Activated T-helper 1 cell treated with anti-CD3 and anti-CD28 coated beads, Interleukin-2, amount 50 U/mL, for 16 hours (primary cell): ENCODE data around the gene SLC18A3.

Experiments
- DNase-seq, 2 donors: peaks; one replicate each; pipeline ENCODE4 v3.0.0-alpha.2; 2020; ENCODE audit warnings: low read depth in 1 of 2, low spot score in 1 of 2

SLC18A3 gene

DNA sequence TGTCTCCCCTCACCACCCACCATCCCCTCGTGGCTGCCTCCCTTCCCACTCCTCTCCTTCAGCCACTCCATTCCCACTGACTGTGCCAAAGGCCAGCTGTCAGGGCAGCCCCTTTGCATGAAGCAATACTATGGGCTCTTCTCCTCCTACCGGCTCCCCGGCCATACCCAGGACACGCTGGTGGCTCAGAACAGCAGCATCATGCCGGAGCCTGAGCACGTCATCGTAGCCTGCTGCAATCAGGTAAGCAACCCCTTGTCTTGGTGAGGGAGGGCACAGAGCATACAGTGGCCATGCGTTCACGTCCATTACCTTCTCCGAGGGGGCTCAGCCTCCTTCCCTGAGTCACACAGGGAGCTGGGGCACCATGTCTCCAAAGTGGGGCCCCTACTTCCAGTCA is 15.3 kb downstream of the SLC18A3 start:
- DNase-seq, result no peak

DNA sequence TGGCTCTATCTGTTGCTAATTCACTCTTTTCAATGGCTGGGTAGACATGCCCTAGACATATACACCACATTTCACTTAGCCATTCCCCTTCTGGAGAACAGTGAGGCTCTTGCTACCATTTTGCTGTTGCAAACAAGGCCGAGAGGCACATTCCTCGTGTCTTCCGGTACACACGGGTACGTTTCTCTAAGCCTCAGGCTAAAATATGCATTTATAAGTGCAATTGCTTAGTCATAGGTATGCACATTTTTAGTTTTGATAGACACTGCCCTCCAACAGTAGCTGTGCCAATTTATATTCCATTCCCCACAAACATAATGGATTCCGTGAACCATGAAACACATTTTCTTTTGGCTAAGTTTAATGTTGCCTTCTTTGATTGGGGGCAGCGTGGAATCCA is 16.9 kb downstream of the SLC18A3 start:
- no peak for DNase-seq

DNA sequence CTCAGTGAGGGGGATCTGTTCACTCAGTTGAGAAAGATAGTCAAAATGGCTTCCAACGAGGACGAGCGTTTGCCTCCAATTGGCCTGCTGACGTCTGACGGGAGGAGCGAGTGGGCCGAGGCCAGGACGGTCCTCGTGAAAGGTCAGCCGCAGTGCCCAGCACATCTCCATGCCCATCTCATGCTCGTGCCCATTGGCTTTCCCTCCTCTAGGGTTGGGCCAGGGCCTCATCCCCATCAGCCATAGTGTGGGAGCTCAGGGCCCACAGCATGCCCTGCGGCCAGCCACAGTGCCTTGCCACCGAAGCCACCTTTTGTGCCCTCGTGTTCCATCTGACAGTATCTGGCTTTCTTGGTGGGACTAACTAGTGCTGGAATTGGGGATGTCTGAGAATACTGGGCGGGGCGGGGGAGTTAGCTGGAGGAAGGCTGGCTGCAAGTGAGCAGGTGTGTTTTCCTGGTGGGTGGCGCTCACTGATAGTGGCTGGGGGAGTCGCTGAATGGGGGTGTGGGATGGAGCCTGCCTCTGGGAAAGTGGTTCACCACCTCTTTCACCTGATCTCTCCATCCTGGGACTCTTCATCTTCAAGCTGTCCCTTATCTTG is 17.6 kb downstream of the SLC18A3 start:
- DNase-seq, result no peak

DNA sequence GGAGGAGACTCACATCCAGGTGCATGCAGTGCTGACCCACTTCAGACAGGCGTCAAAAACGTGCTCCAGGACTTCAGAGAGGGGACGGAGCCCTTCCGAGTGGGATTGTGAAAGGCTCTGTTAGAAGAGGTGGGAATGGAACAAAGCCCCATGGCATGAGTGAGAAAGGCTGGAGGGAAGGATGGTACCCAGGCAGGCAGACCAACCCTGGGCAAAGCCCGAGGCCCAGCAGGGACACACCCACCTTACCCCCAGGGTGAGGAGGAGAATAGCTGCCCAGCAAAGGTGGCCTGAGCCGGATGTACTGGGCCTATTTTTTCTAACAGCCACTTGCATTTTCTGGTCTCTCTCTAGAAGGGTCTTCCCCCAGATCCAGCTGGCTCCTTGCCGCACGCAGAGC is 18.5 kb downstream of the SLC18A3 start:
- DNase-seq, result no peak

DNA sequence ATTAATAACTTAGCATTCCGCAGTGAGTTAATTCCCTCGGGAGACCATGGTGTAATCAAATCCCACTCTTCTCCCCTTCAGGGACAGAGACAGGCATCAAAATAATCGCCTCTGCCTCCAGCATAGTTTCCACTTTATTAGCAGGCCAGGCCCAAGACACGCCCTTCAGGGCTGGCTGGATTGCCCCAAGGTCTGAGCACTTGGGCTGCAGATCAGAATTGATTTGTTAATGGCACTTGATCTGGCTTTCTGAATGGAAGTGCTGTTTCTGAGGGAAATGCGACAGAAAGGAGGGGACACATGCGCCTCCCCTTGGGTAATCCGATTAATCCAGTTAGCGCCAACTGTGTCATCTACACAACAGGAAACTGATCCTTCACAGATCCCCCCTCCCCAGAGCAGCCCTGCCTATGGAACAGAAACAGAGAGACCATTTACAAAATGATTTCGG is 19.3 kb downstream of the SLC18A3 start:
- no peak for DNase-seq

DNA sequence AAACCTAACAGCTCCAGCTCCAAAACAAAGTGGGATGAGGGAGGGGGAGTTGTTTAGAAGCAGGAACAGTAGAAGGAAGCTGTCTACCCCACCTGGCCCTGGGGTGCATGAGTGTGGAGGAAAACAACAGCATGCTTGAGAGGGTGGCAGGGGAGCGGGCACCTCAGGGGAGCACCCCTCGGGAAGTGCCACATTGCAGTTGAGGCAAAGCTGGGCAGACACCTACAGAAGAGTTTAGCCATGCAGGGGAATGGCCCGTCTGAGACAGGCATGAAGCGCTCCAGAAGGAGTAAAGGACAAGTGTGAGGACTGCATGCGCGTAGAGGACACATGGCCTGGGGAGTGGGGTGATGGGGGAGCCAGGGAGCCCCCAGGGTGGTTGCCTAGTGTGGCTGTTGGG is 21.9 kb downstream of the SLC18A3 start:
- no peak for DNase-seq

DNA sequence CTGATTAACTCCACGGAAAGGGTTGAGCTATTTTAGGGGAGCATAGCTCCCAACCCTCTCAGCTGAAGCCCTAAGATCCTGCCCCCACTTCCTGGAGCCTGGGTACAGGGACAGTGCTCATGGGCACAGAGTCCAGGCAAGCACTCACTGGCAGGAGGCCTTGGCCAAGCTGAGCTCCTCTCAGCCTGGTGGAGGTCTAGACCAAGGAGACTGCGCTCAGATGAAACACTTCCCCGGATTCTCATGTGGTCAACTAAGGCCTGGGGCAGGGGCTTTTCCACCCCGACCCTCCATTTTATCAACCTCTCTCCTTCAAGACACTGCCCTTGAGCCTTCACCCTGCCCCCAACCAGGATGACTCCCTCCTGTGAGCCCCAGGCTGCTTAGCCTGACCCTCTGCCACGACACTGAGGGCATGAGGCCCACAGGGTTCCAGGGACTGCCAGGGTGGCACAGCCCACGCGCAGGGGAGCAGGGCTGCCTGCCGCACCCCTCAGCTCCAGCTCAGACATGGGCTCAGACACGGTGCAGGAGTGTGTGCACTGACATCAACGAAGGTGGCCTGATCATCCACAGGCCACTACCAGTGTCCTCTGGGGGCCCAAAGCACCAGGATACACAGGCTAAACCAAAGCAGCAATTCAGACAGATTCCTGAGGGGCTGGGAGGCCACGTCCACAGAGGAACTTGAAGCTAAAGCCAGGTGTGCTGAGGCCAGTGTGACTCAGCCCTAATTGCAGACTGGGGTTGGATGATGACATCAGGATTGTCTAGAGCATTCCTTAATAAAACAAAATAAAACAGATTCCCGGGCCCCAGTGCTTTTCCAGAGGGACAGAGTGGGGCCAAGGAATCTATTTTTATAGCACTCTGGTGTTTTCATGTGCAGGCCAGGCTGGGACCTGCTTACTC is 22.6 kb downstream of the SLC18A3 start:
- DNase-seq, result no peak

DNA sequence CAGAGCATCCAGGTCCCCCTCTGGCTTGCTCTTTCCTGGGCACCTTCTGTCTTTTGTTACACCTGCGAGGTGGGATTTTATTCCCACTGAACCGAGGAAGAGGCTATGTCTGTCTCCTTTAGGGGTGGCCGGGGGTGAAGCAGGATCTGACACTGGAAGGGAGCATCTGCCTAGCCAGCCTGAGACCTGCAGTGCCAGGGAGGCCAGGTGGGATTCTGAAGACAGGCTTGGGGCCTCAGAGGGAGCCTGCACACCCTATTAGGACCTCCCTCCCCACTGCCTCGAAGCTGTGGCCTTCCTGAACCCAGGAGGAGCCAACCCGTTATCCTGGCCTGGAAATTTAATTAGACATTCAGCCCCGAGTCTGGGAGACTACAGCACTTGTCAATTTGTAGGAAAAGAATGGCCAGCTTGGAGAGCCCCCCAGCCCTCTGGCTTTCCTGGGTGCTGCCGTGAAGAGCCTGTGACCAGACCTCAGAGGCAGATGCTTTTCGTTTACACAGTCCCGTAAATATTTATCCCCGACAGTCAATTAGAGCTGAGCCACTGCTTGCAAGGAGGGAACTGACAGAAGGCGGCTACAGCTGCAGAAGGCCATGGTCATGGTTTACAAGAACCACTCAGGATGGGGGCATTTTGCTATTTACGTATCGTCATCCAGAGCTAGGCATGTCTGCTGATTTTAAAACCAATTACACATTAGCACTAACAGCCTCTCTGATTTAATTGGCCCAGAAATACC is 23.4 kb downstream of the SLC18A3 start:
- no peak for DNase-seq

DNA sequence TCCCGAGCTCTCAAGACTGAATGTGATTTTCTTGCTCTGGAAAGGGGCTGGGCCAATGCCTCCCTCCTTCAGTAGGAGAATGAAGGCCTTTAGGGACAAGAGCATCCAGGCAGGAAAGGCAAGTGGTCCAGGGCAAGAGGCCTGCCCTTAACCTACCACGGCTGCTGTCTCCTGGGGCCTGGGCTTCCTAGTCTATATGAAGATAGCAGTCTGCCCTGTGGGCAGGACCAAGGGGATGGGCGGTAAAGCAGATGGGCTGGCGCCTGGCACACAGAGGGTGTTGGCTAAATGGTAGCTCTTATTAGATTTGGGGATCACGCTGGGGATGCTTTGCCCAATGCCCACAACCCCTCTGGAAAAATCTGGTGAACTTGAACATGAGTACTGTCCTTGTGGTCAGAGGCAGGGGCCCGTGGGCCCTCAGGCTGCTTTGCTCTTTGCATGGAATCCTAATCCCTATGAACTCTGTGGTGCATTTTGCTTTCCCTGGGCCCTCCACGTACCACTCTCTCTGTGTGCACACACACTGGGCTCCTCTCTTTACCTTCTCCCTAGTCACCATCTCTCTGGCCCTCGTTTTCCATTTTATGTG is 24.1 kb downstream of the SLC18A3 start:
- DNase-seq, result no peak

DNA sequence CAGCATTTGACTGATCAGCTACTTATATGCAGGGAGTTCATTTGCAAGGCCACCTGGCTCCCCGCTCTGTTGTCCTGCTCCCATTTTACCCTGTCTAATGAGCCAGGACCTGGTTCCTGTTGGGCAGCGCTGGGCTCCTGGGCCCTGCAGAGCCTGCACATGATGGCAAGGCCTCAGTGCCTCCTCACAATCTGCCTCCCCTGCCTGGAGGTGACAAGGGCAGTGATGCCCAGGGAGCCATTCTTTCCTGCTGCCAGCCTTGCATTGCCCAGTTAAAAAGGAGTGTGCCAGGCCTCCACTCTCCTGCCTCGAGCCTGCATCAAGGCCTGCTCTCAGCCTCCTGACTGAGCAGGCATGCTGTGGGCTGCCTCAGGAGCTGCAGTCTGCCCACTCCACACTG is 32.2 kb downstream of the SLC18A3 start:
- DNase-seq, result no peak

DNA sequence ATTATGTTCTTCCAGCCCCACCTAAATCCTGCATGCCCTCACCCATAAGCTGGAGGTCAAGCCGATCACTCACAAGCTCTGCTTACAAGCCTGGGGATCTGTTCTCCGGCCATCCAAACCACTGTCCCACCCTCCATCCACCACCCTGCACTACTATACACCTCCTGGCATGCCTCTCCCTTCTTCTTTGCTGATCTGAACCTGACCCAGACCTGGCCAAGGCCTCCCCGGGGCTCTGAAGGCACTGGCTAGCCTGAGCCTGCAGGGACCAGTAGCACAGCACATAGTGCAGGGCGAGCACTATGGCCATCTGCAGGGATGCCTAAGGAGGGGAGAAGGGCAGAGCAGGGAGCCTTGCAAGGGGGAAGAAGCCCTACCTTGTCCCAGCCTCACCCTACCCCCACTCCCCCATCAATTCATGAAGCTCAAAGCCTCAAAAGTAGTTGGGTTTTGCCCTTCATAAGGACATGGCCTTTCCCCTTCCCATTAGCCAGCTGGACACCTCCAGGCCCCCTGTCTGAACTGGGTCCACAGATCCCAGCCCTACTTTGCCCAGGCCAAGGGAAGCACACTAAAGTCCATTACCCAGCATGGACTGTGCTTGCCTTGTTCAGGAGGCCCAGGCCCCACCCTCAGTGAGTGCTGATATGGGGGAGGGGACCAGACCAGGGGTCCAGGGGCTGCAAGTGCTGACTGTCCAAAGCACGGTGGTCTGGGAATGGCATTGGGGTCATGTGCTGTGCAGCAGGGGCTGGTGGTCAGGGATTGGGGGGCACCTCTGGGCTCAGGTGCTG is 33.3 kb downstream of the SLC18A3 start:
- DNase-seq, result no peak

DNA sequence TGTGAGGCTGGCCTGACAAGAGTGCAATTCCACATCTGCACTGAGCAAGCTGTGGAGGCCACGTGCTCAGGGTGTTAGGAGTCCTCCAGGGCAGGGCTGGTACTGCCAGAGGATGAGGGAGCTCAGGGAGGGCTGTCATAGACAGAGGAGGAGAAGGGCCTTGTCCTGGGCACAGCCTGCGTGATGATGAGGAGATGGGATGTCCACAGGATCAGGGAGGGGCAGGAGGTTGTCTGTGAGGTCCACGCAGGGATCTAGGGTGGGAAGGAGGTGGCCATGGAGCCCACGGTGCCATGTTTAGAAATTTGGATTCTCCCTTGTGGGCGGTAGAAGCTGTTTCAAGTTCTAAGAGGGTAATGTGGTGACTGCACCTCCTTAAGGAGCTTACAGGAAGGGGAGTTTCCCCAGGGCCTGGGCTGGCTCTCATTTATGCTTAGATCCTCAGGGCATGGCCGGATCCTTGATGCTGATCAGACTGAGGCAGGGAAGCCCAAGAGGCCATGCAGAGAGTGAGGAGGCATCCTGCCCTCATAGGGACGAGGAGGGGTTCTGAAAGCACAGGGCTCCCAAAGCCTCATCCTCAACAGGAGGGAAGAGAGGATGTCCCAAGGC is 34.0 kb downstream of the SLC18A3 start:
- DNase-seq, result no peak

DNA sequence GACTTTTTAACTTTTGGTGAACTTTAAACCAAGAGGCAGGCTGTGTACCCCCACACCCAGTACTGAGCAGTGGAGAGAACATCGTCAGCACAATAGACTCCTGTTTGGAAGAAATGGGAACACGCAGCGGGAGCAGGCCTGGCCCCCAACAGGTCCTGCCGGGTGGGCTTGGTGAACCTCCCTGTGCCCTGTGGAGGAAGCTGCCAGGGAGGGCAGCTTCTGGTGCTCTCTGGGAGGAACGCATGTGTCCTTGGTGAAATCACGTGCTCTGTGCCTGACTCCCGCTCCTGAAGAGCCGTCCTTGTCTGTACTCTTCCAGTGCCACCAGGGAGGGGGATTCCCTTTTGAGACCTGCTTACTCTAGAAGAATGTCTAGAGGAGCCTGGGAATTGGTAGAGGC is 35.3 kb downstream of the SLC18A3 start:
- no peak for DNase-seq

DNA sequence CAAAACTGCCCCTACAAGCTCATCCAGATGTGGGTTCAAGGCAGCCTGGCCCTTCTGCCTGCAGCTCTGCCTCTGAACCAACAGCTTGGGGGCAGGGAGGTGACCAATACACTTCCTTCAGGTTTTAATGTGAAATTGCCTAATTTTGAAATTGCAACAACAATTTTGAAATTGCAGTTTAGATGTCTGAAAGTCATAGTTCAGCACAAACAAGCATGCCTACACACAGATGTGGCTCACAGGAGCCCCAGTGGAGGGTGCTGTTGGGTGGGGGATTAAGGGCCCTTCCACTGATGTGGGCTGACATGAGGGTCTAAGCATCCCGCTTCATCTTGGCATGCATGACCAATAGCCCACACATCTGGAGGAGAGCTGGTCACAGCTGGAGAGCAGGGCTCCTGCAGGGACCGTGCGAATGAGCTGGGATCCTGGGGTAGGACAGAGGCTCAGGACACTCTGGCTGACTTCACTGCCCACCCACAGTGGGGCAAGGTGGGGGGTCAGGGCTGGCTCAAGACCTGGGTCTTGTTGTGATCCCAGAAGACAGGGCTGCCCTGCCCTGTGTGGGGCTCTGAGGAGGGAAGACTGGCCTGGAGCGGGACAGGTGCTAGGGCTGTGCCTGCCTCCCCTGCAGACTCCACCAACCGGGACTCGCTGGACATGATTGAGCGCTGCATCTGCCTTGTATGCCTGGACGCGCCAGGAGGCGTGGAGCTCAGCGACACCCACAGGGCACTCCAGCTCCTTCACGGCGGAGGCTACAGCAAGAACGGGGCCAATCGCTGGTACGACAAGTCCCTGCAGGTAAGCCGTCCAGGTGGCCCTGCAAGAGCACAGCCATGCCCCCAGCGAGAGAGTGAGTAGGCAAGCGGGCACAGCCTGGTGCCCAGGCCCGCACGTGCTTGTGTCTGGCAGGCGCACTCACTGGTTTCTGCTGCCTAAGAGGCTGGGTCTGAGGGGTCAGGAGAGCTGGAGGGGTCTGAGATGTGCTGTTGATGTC is 36.1 kb downstream of the SLC18A3 start:
- no peak for DNase-seq

DNA sequence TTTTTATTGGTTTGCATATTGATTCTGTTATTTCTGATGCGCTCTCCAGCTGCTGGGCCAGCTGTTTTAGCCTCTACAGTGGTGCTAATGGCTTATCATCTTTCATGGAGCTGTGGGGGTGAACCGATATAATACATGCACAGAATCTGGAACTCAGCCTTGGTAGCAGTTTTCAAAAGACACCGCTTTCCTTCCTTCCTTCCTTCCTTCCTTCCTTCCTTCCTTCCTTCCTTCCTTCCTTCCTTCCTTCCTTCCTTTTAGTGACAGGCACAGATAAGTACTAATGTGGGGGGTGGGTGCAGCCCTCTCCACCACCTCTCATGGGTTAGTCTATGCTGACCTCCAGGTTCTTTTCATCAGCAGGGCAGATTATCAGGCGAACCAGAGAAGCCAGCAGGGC is 37.4 kb downstream of the SLC18A3 start:
- DNase-seq, result no peak

DNA sequence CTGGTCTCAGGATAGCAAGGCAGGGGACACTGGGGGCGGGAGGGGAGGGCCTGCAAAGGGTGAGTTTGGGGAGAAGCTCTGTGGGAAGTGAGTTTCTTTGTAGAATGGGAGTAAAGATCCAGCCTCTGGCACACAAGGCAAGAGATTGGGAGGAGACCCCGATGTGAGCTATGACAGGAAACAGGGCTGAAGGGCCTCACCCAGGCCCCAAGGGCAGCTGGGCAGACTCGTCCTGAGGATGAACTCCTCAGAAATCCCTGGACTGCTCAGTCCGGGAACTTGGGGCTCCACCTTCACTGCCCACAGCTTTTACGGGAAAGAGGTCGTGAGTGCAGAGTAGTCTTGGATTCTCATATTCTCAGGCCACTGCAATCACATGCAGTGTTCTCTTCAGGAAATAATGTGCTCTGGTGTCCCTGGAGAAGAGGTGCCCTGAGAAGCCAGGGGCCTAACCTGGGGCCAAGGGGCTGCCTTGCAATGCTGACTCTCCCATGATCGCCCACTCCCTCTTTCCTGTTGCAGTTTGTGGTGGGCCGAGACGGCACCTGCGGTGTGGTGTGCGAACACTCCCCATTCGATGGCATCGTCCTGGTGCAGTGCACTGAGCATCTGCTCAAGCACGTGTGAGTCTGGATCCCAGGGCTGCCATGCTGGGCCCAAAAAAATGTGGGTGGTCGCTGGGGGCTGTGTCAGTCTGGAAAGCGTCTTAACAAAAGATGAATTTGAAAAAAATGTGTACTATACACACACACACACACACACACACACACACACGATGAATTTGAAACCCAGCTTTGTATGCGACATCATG is 38.1 kb downstream of the SLC18A3 start:
- DNase-seq, result no peak

DNA sequence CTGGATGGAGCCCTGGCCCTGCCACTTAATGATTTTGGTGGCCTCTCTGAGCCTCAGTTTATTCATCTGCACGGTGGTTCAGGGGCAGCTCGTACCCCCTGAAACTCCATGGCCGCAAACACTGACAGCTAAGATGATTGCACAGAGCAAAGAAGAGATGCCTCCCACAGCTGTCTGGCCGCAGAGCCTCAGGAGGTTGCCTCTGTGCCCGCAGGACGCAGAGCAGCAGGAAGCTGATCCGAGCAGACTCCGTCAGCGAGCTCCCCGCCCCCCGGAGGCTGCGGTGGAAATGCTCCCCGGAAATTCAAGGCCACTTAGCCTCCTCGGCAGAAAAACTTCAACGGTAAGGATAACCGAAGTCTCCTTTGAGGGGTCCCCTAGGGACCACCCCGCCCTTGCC is 39.2 kb downstream of the SLC18A3 start:
- no peak for DNase-seq
